C4-2B (cell line): Measurements from ENCODE around the gene DGKG.

Experiments
- H3K27ac ChIP-seq: fragments of 450-650 bp; 2 replicates; pipeline ENCODE4 v1.5.1; 2017
- ZFX ChIP-seq: fragments of 450-650 bp; IDR thresholded peaks from 2 replicates; pipeline ENCODE4 v1.6.1; 2017
- TF ChIP-seq, protein P1 (sequence below): fragments of 450-650 bp; conservative IDR thresholded peaks from 2 replicates; pipeline ENCODE4 v1.5.1; 2017; ENCODE audit warnings: mild to moderate bottlenecking

DGKG gene

DNA sequence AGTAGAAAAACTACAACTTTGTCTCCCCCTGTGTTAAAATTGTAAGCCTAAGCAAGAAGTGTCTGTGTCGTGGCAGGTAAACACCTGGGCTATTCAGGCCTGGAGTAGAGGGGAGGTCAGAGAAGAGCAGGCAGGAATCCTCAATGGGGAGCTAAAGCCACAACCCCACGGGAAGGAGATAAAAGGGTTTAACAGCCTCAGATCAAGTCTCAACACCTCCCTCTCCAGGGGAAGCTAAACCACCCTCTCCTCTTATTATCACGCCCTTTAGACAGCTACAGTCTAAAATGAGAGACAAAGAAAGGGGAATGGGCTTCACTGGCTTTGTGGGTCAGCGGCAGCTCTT is 264.7 kb downstream of the DGKG start:
- no peak overlapping the region for H3K27ac ChIP-seq
- TF ChIP-seq ZFX, result no peak
- TF ChIP-seq, protein P1, sequence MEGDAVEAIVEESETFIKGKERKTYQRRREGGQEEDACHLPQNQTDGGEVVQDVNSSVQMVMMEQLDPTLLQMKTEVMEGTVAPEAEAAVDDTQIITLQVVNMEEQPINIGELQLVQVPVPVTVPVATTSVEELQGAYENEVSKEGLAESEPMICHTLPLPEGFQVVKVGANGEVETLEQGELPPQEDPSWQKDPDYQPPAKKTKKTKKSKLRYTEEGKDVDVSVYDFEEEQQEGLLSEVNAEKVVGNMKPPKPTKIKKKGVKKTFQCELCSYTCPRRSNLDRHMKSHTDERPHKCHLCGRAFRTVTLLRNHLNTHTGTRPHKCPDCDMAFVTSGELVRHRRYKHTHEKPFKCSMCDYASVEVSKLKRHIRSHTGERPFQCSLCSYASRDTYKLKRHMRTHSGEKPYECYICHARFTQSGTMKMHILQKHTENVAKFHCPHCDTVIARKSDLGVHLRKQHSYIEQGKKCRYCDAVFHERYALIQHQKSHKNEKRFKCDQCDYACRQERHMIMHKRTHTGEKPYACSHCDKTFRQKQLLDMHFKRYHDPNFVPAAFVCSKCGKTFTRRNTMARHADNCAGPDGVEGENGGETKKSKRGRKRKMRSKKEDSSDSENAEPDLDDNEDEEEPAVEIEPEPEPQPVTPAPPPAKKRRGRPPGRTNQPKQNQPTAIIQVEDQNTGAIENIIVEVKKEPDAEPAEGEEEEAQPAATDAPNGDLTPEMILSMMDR, result no peak
